ENCODE results near the gene FBXO10.

FBXO10 gene

GRCh38 chr9:37592108-37592951 lies 16.1 kb upstream of the FBXO10 start, which contains the start of gene TOMM5:
Gene TOMM5, minus strand, starts transcription at chr9:37592597. Its CDS starts 65 bp downstream, at chr9:37592532.
- DNase-seq (ENCODE audit: extremely low read depth in 1 of 2, low read depth in 1 of 2): peak; percentile 83 to 89

GRCh38 chr9:37587521-37587920 lies 11.3 kb upstream of the FBXO10 start:
- DNase-seq (ENCODE audit: extremely low read depth in 1 of 2, low read depth in 1 of 2): no peak

- DNase-seq (ENCODE audit: extremely low read depth in 1 of 2, low read depth in 1 of 2): no peak
Measured at GRCh38 chr9:37583522-37584121, 7.4 kb upstream of the FBXO10 start.

GRCh38 chr9:37582548-37583157 lies 6.5 kb upstream of the FBXO10 start:
- DNase-seq (ENCODE audit: extremely low read depth in 1 of 2, low read depth in 1 of 2): no peak

GRCh38 chr9:37575511-37575914 lies 667 bp downstream of the FBXO10 start:
- DNase-seq (ENCODE audit: extremely low read depth in 1 of 2, low read depth in 1 of 2): no peak

GRCh38 chr9:37575001-37575400 lies 1.2 kb downstream of the FBXO10 start:
- no peak for DNase-seq (ENCODE audit: extremely low read depth in 1 of 2, low read depth in 1 of 2)

DNA sequence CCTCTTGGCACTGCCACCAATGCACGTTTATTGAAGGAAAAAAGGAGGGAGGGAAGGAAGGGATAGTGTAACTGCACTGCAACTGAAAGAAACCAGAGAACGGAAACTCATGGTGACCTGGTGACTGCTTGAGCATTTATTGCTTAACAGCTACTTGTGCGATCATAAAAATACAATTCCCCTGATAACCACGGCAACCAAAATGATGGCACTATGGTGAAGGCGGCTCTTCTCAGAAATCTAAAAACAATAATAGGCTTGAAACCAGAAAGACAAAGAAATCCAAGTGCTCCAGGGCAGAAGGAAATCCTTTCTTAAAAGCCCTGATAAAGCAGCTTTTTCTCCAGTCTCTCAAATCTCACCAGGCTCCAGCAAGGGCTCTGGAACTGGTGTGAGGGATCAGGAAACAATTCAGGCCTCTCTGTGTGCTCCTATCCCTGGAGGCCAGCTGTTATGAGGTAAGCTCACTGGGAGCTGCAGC lies 1.9 kb downstream of the FBXO10 start:
- no peak for DNase-seq (ENCODE audit: extremely low read depth in 1 of 2, low read depth in 1 of 2)

DNA sequence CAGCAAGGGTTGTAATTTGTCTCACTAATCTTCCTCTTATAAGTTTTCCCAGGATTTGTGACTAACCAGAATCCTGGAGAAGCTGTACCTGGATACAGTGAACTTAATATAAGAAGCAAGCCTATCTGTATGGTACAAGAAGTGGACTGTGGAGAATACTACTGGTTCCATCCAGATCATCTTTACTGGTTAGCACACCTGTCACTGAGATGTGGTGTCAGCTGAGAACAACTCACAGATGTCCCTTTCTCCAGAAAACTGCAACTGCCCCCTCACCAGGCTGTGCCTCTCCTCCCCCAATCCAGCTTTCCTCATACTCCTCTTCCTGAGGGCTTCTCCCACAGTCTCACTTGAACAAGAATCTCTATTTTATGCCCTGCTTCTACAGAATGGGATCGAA lies 4.9 kb downstream of the FBXO10 start:
- no peak for DNase-seq (ENCODE audit: extremely low read depth in 1 of 2, low read depth in 1 of 2)

DNA sequence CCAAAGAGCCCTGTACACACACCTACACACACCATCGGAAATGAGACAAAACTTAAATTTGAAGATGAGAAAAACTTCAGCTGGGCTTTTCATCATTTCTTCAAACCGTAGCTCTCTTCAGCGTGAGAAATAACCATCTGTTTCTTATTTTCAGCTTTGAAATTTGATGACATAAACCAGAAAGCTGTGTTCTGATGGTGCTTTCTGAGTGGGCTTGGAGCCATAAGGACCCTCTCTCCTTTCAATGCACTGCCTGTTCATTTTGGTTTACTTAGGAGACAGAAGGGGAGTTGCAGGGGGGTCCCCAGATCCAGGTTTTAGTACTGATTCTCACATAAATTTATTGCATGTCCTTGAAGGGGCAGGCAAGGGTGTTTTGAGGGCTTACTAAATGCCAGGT lies 9.5 kb downstream of the FBXO10 start:
- no peak for DNase-seq (ENCODE audit: extremely low read depth in 1 of 2, low read depth in 1 of 2)

- no peak for DNase-seq (ENCODE audit: extremely low read depth in 1 of 2, low read depth in 1 of 2)
Measured at GRCh38 chr9:37565661-37566618, 10.2 kb downstream of the FBXO10 start.

DNA sequence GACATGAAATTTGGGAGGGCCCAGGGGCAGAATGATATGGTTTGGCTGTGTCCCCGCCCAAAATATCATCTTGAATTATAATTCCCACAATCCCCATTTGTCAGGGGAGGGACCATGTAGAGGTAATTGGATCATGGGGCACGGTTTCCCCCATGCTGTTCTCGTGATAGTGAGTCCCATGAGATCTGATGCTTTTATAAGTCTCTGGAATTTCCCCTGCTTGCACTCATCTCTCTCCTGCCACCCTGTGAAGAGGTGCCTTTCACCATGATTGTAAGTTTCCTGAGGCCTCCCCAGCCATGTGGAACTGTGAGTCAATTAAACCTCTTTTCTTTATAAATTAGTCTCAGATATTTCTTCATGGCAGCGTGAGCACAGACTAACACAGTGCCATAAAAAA lies 11.3 kb downstream of the FBXO10 start:
- DNase-seq (ENCODE audit: extremely low read depth in 1 of 2, low read depth in 1 of 2): no peak

DNA sequence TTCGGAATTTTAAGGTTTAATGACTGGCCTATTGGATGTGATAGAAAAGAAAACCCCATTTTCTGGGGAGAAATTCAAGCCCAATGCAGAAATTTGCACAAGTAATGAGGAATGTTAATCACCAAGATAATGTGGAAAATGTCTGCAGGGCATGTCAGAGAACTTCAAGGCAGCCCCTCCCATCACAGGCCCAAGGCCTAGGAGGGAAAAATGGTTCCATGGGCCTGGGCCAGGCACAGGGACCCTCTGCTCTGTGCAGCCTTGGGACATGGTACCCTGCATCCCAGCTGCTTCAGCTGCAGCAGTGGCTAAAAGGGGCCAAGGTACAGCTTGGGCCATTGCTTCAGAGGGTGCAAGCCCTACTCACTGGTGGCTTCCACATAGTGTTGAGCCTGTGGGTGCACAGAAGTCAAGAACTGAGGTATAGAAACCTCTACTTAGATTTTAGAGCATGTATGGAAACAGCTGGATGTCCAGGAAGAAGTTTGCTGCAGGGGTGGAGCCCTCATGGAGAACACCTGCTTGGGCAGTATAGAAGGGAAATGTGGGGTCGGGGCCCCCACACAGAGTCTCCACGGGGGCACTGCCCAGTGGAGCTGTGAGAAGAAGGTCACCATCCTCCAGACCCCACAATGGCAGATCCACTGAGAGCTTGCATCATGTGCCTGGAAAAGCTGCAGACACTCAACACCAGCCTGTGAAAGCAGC lies 12.2 kb downstream of the FBXO10 start:
- no peak for DNase-seq (ENCODE audit: extremely low read depth in 1 of 2, low read depth in 1 of 2)

DNA sequence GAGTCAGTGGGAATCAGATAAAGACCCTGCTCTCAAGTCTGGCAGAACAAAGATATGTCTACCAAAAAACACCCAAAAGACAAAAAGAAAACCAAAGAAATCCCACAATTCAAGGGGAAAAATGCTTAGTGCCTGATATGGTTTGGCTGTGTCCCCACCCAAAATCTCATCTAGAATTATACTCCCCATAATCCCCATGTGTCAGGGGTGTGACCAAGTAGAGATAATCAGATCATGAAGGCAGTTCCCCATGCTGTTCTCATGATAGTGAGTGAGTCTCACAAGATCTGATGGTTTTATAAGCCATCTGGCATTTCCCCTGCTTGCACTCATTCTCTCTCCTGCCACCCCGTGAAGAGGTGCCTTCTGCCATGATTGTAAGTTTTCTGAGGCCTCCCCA lies 13.4 kb downstream of the FBXO10 start:
- no peak for DNase-seq (ENCODE audit: extremely low read depth in 1 of 2, low read depth in 1 of 2)

GRCh38 chr9:37561682-37562081 lies 14.5 kb downstream of the FBXO10 start:
- no peak for DNase-seq (ENCODE audit: extremely low read depth in 1 of 2, low read depth in 1 of 2)

DNA sequence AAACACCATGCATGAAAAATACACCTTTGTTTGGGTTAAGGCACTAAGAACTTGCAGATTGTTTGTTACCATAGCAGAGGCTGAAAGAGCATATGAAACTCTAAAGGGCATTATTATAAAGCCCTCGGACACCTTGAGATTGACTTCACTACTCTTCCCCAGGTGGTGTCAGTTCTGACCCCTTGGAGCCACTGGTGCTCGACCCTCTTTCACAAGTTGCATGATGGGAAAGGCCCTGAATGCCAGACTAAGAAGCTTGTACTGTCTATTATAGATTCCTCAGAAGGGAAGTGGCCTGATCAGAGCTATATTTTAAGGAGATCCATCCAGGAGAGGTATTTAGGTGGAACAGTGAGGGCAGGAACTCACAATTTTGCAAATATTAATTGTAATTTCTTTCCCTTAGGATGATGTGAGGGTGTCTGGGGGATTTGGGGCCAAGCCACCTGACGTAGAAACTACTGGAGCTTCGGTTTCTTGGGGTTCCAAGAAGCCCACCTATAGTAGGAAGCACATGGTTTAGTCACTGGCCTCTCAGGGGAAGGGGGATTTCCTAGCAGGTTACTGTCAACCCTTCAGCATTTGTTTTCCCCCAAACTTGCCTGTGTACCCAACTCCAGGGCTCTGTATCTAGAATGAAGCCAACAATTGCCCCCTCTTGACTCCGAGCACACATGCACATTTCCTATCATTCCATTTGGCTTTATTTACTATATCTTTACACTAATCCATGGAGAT lies 16.2 kb downstream of the FBXO10 start:
- DNase-seq (ENCODE audit: extremely low read depth in 1 of 2, low read depth in 1 of 2): no peak

DNA sequence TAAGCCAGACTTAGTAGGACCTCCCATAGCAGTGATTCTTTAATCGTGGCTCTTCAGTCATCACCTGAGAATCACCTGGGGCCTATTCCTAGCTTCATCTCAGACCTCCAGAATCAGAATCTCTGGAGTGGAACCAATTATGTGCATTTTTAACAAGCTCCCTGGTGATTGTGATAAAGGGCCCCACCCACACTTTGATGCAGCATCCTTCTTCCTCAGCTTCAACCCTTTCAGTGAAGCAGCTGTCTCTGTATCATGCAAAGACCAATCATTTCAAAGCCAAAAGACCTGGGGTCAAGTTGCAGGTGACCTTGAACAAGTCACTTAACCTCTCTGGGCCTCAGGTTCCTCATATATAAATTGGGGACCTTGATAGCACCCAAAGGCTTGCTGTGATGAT lies 17.1 kb downstream of the FBXO10 start:
- DNase-seq (ENCODE audit: extremely low read depth in 1 of 2, low read depth in 1 of 2): no peak

GRCh38 chr9:37555786-37556185 lies 20.4 kb downstream of the FBXO10 start:
- no peak for DNase-seq (ENCODE audit: extremely low read depth in 1 of 2, low read depth in 1 of 2)

GRCh38 chr9:37554318-37554717 lies 21.9 kb downstream of the FBXO10 start:
- DNase-seq (ENCODE audit: extremely low read depth in 1 of 2, low read depth in 1 of 2): no peak

- DNase-seq (ENCODE audit: extremely low read depth in 1 of 2, low read depth in 1 of 2): no peak
Measured at GRCh38 chr9:37551888-37552287, 24.3 kb downstream of the FBXO10 start.
